ENCODE measurements around the gene CLSTN2.

DNA sequence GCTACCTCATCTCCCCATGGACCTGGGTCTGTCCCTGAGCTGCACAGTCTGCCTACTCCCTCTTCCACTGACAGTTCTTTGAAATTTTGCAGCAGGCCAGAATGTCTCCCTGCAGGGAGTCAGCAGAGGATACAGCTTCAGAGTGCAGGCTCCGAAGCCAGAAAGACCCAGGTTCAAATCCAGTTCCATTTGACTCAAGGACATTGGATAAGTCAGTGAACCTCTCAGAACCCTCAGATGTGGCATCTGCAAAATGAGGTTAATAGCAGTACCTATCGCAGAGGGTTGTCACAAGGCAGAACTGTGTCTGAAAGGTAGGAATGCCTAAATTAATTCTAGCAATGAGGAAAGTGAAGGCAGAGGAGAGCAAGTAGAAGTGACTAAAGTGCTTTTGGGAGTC lies 498.4 kb downstream of the CLSTN2 start:
- TF ChIP-seq, protein P1, sequence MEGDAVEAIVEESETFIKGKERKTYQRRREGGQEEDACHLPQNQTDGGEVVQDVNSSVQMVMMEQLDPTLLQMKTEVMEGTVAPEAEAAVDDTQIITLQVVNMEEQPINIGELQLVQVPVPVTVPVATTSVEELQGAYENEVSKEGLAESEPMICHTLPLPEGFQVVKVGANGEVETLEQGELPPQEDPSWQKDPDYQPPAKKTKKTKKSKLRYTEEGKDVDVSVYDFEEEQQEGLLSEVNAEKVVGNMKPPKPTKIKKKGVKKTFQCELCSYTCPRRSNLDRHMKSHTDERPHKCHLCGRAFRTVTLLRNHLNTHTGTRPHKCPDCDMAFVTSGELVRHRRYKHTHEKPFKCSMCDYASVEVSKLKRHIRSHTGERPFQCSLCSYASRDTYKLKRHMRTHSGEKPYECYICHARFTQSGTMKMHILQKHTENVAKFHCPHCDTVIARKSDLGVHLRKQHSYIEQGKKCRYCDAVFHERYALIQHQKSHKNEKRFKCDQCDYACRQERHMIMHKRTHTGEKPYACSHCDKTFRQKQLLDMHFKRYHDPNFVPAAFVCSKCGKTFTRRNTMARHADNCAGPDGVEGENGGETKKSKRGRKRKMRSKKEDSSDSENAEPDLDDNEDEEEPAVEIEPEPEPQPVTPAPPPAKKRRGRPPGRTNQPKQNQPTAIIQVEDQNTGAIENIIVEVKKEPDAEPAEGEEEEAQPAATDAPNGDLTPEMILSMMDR (IDR thresholded peaks at IDR 0.05) = no peak
- no peak for TF ChIP-seq POLR2A (IDR thresholded peaks at IDR 0.05)
